SK-MEL-5 (cell line): Measurements from ENCODE around the gene EPC1. TPM values are rescaled to one million over a fixed set of nuclear protein-coding genes. Genes with fewer than 3 reads are reported as not detected.

Experiments used
- DNase-seq: peaks from one replicate; pipeline ENCODE4 v3.0.0-alpha.2; 2016; ENCODE audit warnings: low read depth, low spot score
- in situ Hi-C: cut with HindIII; loops from 2 replicates; pipeline ENCODE4 v1.10.0; 2016; ENCODE audit warnings: low sequenced_read_pairs, high pct_unique_total_duplicates, low pct_unique_long_range_greater_than_20kb
- total RNA-seq: library from RNA; depleted of rRNA; stranded (reverse); fragments of >200 nt; shearing (Covaris generic); gene quantifications from 2 replicates; pipeline ENCODE4 v1.2.3, GENCODE V29; 2014

The EPC1 gene
- total RNA-seq, 1 experiment from 2014 or later: 11.8 TPM

- in situ Hi-C loops: no loop called here
Observed at GRCh38 chr10:32318476-32318896, 28.5 kb downstream of the EPC1 start.

GRCh38 chr10:32317795-32318357, 29.1 kb downstream of the EPC1 start:
- no peak for DNase-seq
- in situ Hi-C loops: no loop called here

More at GRCh38 chr10:32318476-32318896, 28.5 kb downstream of the EPC1 start:
- DNase-seq: no peak

GRCh38 chr10:32315424-32315823, 31.5 kb downstream of the EPC1 start:
- DNase-seq: no peak
- in situ Hi-C loops: no loop called here

GRCh38 chr10:32314588-32314987, 32.4 kb downstream of the EPC1 start:
- in situ Hi-C loops: no loop called here
- DNase-seq: no peak

GRCh38 chr10:32308027-32308603, 38.8 kb downstream of the EPC1 start:
- DNase-seq: no peak
- in situ Hi-C loops: no loop called here

- DNase-seq: no peak
- in situ Hi-C loops: no loop called here
Observed at GRCh38 chr10:32307609-32308008, 39.3 kb downstream of the EPC1 start.

GRCh38 chr10:32299354-32299980, 47.5 kb downstream of the EPC1 start:
- no peak for DNase-seq
- in situ Hi-C loops: no loop called here

- in situ Hi-C loops: no loop called here
- DNase-seq: no peak
Observed at GRCh38 chr10:32298075-32298812, 48.7 kb downstream of the EPC1 start.

GRCh38 chr10:32295027-32295426, 51.9 kb downstream of the EPC1 start:
- in situ Hi-C loops: no loop called here
- no peak for DNase-seq

- in situ Hi-C loops: no loop called here
- DNase-seq: no peak
Observed at GRCh38 chr10:32293581-32293980, 53.4 kb downstream of the EPC1 start.

- in situ Hi-C loops: no loop called here
- DNase-seq: no peak
Observed at GRCh38 chr10:32279795-32280194, 67.2 kb downstream of the EPC1 start.

- in situ Hi-C loops: no loop called here
- DNase-seq: no peak
Observed at GRCh38 chr10:32273336-32273735, 73.6 kb downstream of the EPC1 start.

- in situ Hi-C loops: no loop called here
Observed at GRCh38 chr10:32271617-32272016, 75.3 kb downstream of the EPC1 start.

GRCh38 chr10:32269343-32270100, 77.4 kb downstream of the EPC1 start:
- in situ Hi-C loops: no loop called here
- DNase-seq: no peak

More at GRCh38 chr10:32271617-32272016, 75.3 kb downstream of the EPC1 start:
- DNase-seq: no peak

GRCh38 chr10:32268788-32269187, 78.2 kb downstream of the EPC1 start:
- in situ Hi-C loops: no loop called here
- DNase-seq: no peak

GRCh38 chr10:32266979-32267378, 80.0 kb downstream of the EPC1 start:
- DNase-seq: no peak
- in situ Hi-C loops: no loop called here

GRCh38 chr10:32266566-32266965, 80.4 kb downstream of the EPC1 start:
- no peak for DNase-seq
- in situ Hi-C loops: no loop called here

- no peak for DNase-seq
- in situ Hi-C loops: no loop called here
Observed at GRCh38 chr10:32265756-32266155, 81.2 kb downstream of the EPC1 start.
